BE2C (cell line): ENCODE measurements around the gene C1QL1.

Source experiments
- DNase-seq: peaks from one replicate; pipeline ENCODE4 v3.0.0-alpha.2; 2020
- H3K27me3 ChIP-seq: fragments of 250-450 bp; sonication (Bioruptor Pico); 2 replicates; pipeline ENCODE4 v1.5.1; 2020; ENCODE audit warnings: mild to moderate bottlenecking
- H3K36me3 ChIP-seq: fragments of 250-450 bp; sonication (Bioruptor Pico); 2 replicates; pipeline ENCODE4 v1.5.1; 2020; ENCODE audit warnings: mild to moderate bottlenecking
- H3K4me1 ChIP-seq: fragments of 250-450 bp; sonication (Bioruptor Pico); 2 replicates; pipeline ENCODE4 v1.5.1; 2020
- H3K4me3 ChIP-seq: 2 replicates; pipeline ENCODE4 v1.5.1; 2011; ENCODE audit warnings: low read depth, low read length
- H3K9me3 ChIP-seq: fragments of 250-450 bp; sonication (Bioruptor Pico); 2 replicates; pipeline ENCODE4 v1.5.1; 2020
- TF ChIP-seq, protein P1 (sequence below): IDR thresholded peaks from 2 replicates; pipeline ENCODE4 v1.5.1; 2012; ENCODE audit warnings: mild to moderate bottlenecking, low read depth, low read length

Gene C1QL1

DNA sequence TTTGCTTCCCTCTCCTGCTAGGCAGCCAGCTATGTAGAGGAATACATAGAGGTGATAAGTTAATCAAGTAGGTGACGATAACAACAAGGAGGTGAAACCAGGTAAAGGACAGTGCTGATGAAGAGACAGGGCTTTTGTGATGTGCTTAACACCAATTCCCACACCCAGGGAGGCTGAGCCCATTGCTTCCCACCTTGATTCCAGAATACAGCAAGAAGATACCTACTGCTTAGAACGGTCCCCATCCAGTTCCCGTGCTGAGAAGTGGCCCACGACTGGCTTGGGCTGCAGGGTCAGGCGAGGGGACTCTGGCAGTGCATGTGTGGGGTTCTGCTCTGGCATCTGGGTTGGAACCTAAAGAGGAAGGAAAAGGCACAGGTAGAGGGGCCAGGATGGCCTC is 36.7 kb downstream of the C1QL1 start:
- Histone ChIP-seq H3K4me3 (no peak overlapping the region), H3K9me3 (no peaks in the 10 kb centered on the region), H3K27me3 (no peaks in the 10 kb centered on the region), H3K36me3 (peaks cover 97% of the 10 kb centered on the region), H3K4me1 (peaks cover 6% of the 10 kb centered on the region; the same call in 1 of the 2 replicates)
- no peak for DNase-seq
- TF ChIP-seq, protein P1, sequence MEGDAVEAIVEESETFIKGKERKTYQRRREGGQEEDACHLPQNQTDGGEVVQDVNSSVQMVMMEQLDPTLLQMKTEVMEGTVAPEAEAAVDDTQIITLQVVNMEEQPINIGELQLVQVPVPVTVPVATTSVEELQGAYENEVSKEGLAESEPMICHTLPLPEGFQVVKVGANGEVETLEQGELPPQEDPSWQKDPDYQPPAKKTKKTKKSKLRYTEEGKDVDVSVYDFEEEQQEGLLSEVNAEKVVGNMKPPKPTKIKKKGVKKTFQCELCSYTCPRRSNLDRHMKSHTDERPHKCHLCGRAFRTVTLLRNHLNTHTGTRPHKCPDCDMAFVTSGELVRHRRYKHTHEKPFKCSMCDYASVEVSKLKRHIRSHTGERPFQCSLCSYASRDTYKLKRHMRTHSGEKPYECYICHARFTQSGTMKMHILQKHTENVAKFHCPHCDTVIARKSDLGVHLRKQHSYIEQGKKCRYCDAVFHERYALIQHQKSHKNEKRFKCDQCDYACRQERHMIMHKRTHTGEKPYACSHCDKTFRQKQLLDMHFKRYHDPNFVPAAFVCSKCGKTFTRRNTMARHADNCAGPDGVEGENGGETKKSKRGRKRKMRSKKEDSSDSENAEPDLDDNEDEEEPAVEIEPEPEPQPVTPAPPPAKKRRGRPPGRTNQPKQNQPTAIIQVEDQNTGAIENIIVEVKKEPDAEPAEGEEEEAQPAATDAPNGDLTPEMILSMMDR = no peak

DNA sequence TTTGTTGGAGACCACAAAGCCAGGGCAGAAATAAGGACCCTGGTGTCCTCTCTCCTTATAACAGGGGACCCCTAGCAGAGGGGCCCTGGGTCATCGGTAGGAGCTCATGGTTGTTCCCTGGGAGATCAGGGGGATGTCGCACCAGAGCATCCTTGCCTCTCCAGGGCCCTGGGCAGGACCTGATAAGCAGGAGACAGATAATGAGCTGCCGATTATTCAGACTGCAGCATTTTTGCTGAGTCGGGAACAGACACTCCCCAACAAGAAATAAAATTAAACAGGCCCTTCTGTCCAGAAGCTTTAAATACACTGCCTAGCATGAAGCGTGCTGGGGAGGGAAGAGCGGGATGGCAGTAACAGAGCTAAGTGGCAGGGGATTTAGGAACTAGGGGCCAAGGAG is 37.4 kb downstream of the C1QL1 start:
- peaks cover 98% of the 10 kb centered on the region for H3K36me3 ChIP-seq
- peak; percentile 33 for DNase-seq
- no peaks in the 10 kb centered on the region for H3K27me3 ChIP-seq
- no peak overlapping the region for H3K4me3 ChIP-seq
- TF ChIP-seq, protein P1 = no peak
- H3K4me1 ChIP-seq = peaks cover 6% of the 10 kb centered on the region; the same call in 1 of the 2 replicates
- no peaks in the 10 kb centered on the region for H3K9me3 ChIP-seq

DNA sequence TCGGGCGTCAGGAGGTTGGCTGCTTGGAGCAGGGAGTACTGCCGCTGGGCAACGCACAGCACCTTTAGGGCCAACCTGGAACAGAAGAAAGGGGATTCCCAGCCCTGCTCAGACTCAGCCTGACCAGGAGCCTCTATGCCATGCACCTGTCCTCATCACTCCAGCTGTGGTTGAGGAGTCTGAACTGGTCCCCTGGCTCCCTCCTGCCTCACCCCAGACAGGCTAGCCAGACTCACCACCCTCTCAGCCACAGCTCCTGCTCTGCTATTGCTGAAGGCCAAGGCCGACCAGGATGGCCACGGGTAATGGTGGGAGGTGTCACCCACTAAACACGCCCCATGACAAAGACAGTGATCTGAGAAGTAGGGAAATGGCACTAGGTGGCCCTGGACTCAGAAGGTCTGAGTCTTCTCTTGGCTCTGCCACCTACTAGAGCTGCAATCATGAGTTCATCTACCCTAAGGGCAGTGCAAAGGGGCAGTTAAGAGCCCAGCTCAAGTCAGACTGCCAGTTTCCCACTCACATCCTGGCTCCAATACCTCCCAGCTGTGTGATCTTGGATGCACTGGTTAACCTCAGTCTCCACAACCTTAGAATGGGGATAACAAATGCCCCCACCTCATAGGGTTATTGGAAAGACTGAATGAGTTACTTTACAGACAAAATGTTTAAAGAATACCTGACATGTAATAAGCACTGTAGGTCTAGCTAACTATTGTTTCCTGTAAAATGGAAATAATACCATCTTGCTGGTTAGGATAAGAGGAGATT is 39.0 kb downstream of the C1QL1 start:
- no peak overlapping the region for H3K4me3 ChIP-seq
- no peaks in the 10 kb centered on the region for H3K9me3 ChIP-seq
- no peaks in the 10 kb centered on the region for H3K27me3 ChIP-seq
- H3K4me1 ChIP-seq = peaks cover 7% of the 10 kb centered on the region
- TF ChIP-seq, protein P1 = no peak
- H3K36me3 ChIP-seq = peaks cover 85% of the 10 kb centered on the region
- no peak for DNase-seq

DNA sequence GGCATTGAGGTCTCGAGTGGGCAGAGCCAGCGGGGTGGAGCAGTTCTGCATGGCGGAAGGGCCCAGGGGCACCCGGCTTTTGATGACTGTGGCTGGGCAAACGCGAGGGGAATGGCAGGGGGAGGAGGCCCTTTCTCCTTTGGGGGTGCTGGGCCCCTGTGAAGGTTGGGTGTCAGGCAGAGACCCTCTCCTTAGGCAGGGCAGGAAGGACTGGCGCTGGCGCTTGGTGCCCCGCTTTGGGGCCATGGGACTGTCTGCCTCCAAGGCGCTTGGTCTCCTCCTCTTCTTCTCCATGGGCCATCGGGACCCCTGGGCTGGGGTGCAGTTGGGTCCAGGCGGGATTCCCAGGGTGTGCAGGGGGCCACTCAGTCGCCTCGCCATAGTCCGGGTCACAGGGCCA is 40.0 kb downstream of the C1QL1 start:
- H3K27me3 ChIP-seq = no peaks in the 10 kb centered on the region
- no peaks in the 10 kb centered on the region for H3K9me3 ChIP-seq
- H3K4me3 ChIP-seq = no peak overlapping the region
- TF ChIP-seq, protein P1 = no peak
- no peak for DNase-seq
- peaks cover 77% of the 10 kb centered on the region for H3K36me3 ChIP-seq
- peaks cover 17% of the 10 kb centered on the region for H3K4me1 ChIP-seq

DNA sequence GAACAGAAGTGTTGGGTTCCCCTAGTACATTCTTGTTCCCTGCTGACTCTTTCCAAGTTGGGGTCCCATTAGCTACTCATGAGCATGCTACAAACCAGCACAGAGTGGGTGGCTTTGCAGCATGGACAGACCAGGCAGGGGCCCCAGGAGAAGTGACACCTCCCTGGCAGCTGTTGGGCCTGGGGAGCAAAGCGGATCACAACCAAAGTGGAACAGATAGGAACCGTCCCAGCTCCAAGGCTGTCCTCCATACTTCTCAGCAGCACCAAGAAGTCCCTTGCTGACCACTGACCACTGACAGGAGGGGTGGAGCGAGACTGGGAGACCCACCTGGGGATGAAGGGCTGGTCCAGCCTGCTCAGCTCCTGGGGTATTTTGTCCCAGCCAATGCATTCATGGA is 40.4 kb downstream of the C1QL1 start:
- DNase-seq = peak; percentile 7
- Histone ChIP-seq H3K9me3 (no peaks in the 10 kb centered on the region), H3K4me3 (no peak overlapping the region), H3K27me3 (no peaks in the 10 kb centered on the region), H3K36me3 (peaks cover 72% of the 10 kb centered on the region), H3K4me1 (peaks cover 21% of the 10 kb centered on the region)
- TF ChIP-seq, protein P1 = no peak

DNA sequence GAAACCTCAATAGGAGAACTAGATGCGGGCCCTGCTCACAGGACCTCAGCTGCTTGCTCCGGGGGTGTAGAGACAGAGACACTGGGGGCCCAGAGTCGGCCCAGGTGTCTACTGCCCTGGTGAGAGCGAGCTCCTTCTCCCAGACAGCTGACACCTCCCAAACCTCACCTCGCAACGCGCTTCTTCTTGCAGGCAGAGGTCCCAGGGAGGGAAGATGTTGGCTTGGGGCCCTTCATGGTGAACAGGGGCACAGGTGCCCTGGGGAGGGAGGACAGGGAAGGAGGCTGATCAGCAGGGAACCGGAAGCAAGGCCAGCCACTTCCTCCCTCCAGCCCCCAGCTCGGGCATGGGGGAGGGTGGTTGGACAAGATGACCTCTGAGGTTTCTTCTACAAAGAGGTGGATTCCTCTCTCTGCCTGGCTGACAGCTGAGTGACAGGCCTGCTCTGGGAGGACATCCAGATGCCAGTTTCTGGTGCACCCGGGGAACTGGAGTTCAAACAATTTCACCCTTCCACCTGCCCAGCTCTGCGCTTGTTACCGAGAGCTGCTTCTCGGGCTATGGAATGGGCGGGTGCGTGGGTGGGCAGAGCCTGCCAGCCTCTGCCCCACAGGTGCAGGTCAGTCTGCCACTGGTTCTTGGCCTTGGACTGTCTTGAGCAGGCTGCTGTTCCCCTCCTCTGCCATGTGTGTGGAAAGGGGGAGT is 41.1 kb downstream of the C1QL1 start:
- Histone ChIP-seq H3K9me3 (no peaks in the 10 kb centered on the region), H3K36me3 (peaks cover 65% of the 10 kb centered on the region), H3K4me3 (no peak overlapping the region), H3K4me1 (peaks cover 29% of the 10 kb centered on the region), H3K27me3 (no peaks in the 10 kb centered on the region)
- TF ChIP-seq, protein P1 = no peak
- peak; percentile 5 for DNase-seq
